Measurements from ENCODE around the gene ZBTB44. TPM values are rescaled to one million over a fixed set of nuclear protein-coding genes. Genes with fewer than 3 reads are reported as not detected.
"Not testable (repeated sequence)": the region's sequence is repeated elsewhere in the genome, so short reads cannot be mapped to it uniquely, and the experiment has no call there.

The ZBTB44 gene
- total RNA-seq, 6 donors from 2014 or later, result 40.3 to 91.7 (median 51.2) TPM

GRCh38 chr11:130301002-130301401 is 13.7 kb downstream of the ZBTB44 start:
- ATAC-seq (ENCODE audit: low FRiP score in 2 of 2) (no peak), DNase-seq (no peak)
- Histone ChIP-seq H3K36me3 (no peaks in the 10 kb centered on the region), H3K9me3 (no peaks in the 10 kb centered on the region), H3K27ac (no peak overlapping the region), H3K4me1 (peaks cover 0 to 8% (median 0%) of the 10 kb centered on the region in 4 donors), H3K4me3 (no peak overlapping the region), H3K27me3 (no peaks in the 10 kb centered on the region)
- no peak for TF ChIP-seq POLR2A (IDR thresholded peaks at IDR 0.05)
- no peak for TF ChIP-seq EP300 (IDR thresholded peaks at IDR 0.05)
- TF ChIP-seq POLR2AphosphoS5 (IDR thresholded peaks at IDR 0.05), result no peak
- no peak for TF ChIP-seq CTCF (IDR thresholded peaks at IDR 0.05)
- whole genome bisulfite sequencing, 2 donors, result 83 to 86% methylated on average over 5 of the region's 5 CpGs

- DNase-seq (no peak), ATAC-seq (ENCODE audit: low FRiP score in 2 of 2) (no peak)
- no peak overlapping the region for H3K4me3 ChIP-seq
- 64 to 67% methylated on average over 1 of the region's 1 CpG for WGBS, 2 donors
- peaks cover 0 to 8% (median 0%) of the 10 kb centered on the region in 4 donors for H3K4me1 ChIP-seq
- no peaks in the 10 kb centered on the region for H3K36me3 ChIP-seq
- H3K9me3 ChIP-seq, result no peaks in the 10 kb centered on the region
- H3K27ac ChIP-seq, result no peak overlapping the region
- TF ChIP-seq EP300 (IDR thresholded peaks at IDR 0.05), result no peak
- TF ChIP-seq POLR2AphosphoS5 (IDR thresholded peaks at IDR 0.05), result no peak
- TF ChIP-seq CTCF (IDR thresholded peaks at IDR 0.05), result no peak
- no peak for TF ChIP-seq POLR2A (IDR thresholded peaks at IDR 0.05)
- no peaks in the 10 kb centered on the region for H3K27me3 ChIP-seq
These were observed 14.2 kb downstream of the ZBTB44 start for GRCh38 chr11:130300567-130300966.

GRCh38 chr11:130299978-130300377 is 14.7 kb downstream of the ZBTB44 start:
- Histone ChIP-seq H3K27ac (no peak overlapping the region), H3K36me3 (no peaks in the 10 kb centered on the region), H3K4me1 (peaks cover 0 to 8% (median 0%) of the 10 kb centered on the region in 4 donors), H3K4me3 (no peak overlapping the region), H3K27me3 (no peaks in the 10 kb centered on the region), H3K9me3 (no peaks in the 10 kb centered on the region)
- WGBS, 2 donors, result 90 to 91% methylated on average over 5 of the region's 5 CpGs
- no peak for ATAC-seq (ENCODE audit: low FRiP score in 2 of 2)
- no peak for DNase-seq
- TF ChIP-seq POLR2AphosphoS5 (IDR thresholded peaks at IDR 0.05) (no peak), EP300 (IDR thresholded peaks at IDR 0.05) (no peak), POLR2A (IDR thresholded peaks at IDR 0.05) (no peak), CTCF (IDR thresholded peaks at IDR 0.05) (no peak)

- TF ChIP-seq EP300 (IDR thresholded peaks at IDR 0.05) (no peak), POLR2AphosphoS5 (IDR thresholded peaks at IDR 0.05) (no peak), CTCF (IDR thresholded peaks at IDR 0.05) (no peak), POLR2A (IDR thresholded peaks at IDR 0.05) (no peak)
- no peak overlapping the region for H3K27ac ChIP-seq
- 83 to 88% methylated on average over 4 of the region's 4 CpGs for WGBS, 2 donors
- H3K36me3 ChIP-seq, result no peaks in the 10 kb centered on the region
- ATAC-seq (ENCODE audit: low FRiP score in 2 of 2) (no peak), DNase-seq (no peak)
- H3K4me3 ChIP-seq, result no peak overlapping the region
- peaks cover 0 to 4% (median 0%) of the 10 kb centered on the region in 4 donors for H3K4me1 ChIP-seq
- H3K9me3 ChIP-seq, result no peaks in the 10 kb centered on the region
- no peaks in the 10 kb centered on the region for H3K27me3 ChIP-seq
These were observed 19.1 kb downstream of the ZBTB44 start for GRCh38 chr11:130295657-130296056.

GRCh38 chr11:130282111-130282510 is 32.6 kb downstream of the ZBTB44 start:
- 98 to 100% methylated on average over 2 of the region's 2 CpGs for WGBS, 2 donors
- Histone ChIP-seq H3K27ac (no peak overlapping the region), H3K27me3 (no peaks in the 10 kb centered on the region), H3K4me3 (no peak overlapping the region), H3K36me3 (no peaks in the 10 kb centered on the region), H3K9me3 (peaks cover 0 to 4% (median 0%) of the 10 kb centered on the region in 4 donors), H3K4me1 (no peaks in the 10 kb centered on the region)
- DNase-seq (no peak), ATAC-seq (ENCODE audit: low FRiP score in 2 of 2) (no peak)
- TF ChIP-seq EP300 (IDR thresholded peaks at IDR 0.05) (no peak), POLR2AphosphoS5 (IDR thresholded peaks at IDR 0.05) (no peak)

- not testable (repeated sequence) for ATAC-seq (ENCODE audit: low FRiP score in 2 of 2); H3K36me3 ChIP-seq; H3K27me3 ChIP-seq; H3K4me3 ChIP-seq; H3K4me1 ChIP-seq; H3K9me3 ChIP-seq; DNase-seq; H3K27ac ChIP-seq
- 96 to 97% methylated on average over 6 of the region's 6 CpGs for WGBS, 2 donors
These were observed 33.4 kb downstream of the ZBTB44 start for GRCh38 chr11:130281341-130281740.
